Nephron progenitor cell (in vitro differentiated cells): ENCODE measurements around the gene BSN.

Source experiments
- DNase-seq: peaks from one replicate; pipeline ENCODE4 v3.0.0; 2021
- H3K27ac Mint-ChIP-seq: 2 replicates; pipeline ENCODE4 v1.8.0; 2021; ENCODE audit warnings: mild to moderate bottlenecking, moderate library complexity, mixed read lengths
- H3K27me3 Mint-ChIP-seq: 2 replicates; pipeline ENCODE4 v1.8.0; 2021; ENCODE audit warnings: mild to moderate bottlenecking, low read depth, mixed read lengths; ENCODE audit not compliant: poor library complexity
- H3K36me3 Mint-ChIP-seq: 2 replicates; pipeline ENCODE4 v1.8.0; 2021; ENCODE audit warnings: low read depth, mixed read lengths
- H3K4me1 Mint-ChIP-seq: 2 replicates; pipeline ENCODE4 v1.8.0; 2021; ENCODE audit warnings: mixed read lengths
- H3K4me3 Mint-ChIP-seq: 2 replicates; pipeline ENCODE4 v1.8.0; 2021; ENCODE audit warnings: mild to moderate bottlenecking, moderate library complexity, mixed read lengths
- H3K9me3 Mint-ChIP-seq: 2 replicates; pipeline ENCODE4 v1.8.0; 2021; ENCODE audit warnings: mild to moderate bottlenecking, moderate library complexity, mixed read lengths
- CTCF ChIP-seq: fragments of 200-600 bp; sonication (generic); IDR thresholded peaks from 2 replicates; pipeline ENCODE4 v1.5.0; 2021; ENCODE audit warnings: antibody characterized with exemption

The BSN gene

DNA sequence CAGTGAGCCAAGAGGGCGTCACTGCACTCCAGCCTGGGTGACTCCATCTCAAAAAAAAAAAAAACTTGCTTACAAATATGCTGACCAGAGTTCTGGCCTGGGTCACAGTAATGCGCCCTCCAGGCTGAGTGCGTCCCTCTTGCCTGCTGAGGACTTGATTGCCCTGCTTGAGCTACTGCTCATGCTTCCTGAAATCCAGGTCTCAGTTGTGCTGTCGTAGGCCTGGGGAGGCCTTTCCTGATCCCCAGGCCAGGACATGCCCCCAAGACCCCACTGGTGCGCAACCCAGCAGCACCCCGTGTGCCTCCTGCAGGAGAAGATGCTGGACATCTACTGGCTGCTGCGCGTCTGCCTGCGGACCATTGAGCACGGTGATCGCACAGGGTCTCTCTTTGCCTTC is 157.9 kb downstream of the BSN start:
- DNase-seq, result no peak
- TF ChIP-seq CTCF, result no peak
- H3K36me3 Mint-ChIP-seq, result peaks cover 4% of the 10 kb centered on the region
- peaks cover 21% of the 10 kb centered on the region for H3K4me1 Mint-ChIP-seq
- no peaks in the 10 kb centered on the region for H3K9me3 Mint-ChIP-seq
- H3K27me3 Mint-ChIP-seq, result peaks cover 3% of the 10 kb centered on the region
- no peak overlapping the region for H3K4me3 Mint-ChIP-seq
- peak overlapping the region; percentile 97 for H3K27ac Mint-ChIP-seq

- Mint-ChIP-seq H3K9me3 (no peaks in the 10 kb centered on the region), H3K27me3 (peaks cover 3% of the 10 kb centered on the region), H3K27ac (no peak overlapping the region), H3K36me3 (peaks cover 4% of the 10 kb centered on the region), H3K4me1 (peaks cover 20% of the 10 kb centered on the region), H3K4me3 (no peak overlapping the region)
- DNase-seq, result no peak
- no peak for TF ChIP-seq CTCF
These were observed 158.5 kb downstream of the BSN start for GRCh38 chr3:49712631-49713317.

GRCh38 chr3:49713336-49714105 is 159.2 kb downstream of the BSN start:
- H3K27me3 Mint-ChIP-seq, result peaks cover 3% of the 10 kb centered on the region
- TF ChIP-seq CTCF, result no peak
- peaks cover 20% of the 10 kb centered on the region for H3K4me1 Mint-ChIP-seq

GRCh38 chr3:49714728-49715550 is 160.7 kb downstream of the BSN start:
- no peak for DNase-seq
- H3K27me3 Mint-ChIP-seq, result peaks cover 3% of the 10 kb centered on the region
- no peak for TF ChIP-seq CTCF
- no peaks in the 10 kb centered on the region for H3K36me3 Mint-ChIP-seq
- H3K4me1 Mint-ChIP-seq, result peaks cover 33% of the 10 kb centered on the region
- H3K9me3 Mint-ChIP-seq, result no peaks in the 10 kb centered on the region
- H3K27ac Mint-ChIP-seq, result no peak overlapping the region
- no peak overlapping the region for H3K4me3 Mint-ChIP-seq

More at GRCh38 chr3:49713336-49714105, 159.2 kb downstream of the BSN start:
- H3K36me3 Mint-ChIP-seq, result peaks cover 1% of the 10 kb centered on the region
- H3K27ac Mint-ChIP-seq, result no peak overlapping the region
- no peak for DNase-seq
- no peak overlapping the region for H3K4me3 Mint-ChIP-seq
- no peaks in the 10 kb centered on the region for H3K9me3 Mint-ChIP-seq

DNA sequence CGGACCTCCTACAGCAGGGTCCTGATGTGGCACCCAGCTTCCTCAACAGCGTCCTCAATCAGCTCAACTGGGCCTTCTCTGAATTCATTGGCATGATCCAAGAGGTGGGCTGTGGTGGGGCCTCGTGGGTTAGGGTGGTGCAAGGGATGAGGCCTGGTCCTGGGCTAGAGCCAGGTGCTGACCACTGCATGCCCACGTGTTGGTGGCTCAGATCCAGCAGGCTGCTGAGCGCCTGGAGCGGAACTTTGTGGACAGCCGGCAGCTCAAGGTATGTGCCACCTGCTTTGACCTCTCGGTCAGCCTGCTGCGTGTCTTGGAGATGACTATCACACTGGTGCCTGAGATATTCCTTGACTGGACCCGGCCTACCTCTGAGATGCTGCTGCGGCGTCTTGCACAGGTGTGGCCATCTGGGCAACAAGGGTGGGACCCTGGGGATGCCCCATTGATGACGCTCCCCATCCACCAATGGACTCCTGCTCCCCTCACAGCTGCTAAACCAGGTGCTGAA is 161.4 kb downstream of the BSN start:
- Mint-ChIP-seq H3K4me1 (peaks cover 34% of the 10 kb centered on the region), H3K27ac (no peak overlapping the region), H3K36me3 (no peaks in the 10 kb centered on the region), H3K27me3 (peaks cover 3% of the 10 kb centered on the region), H3K9me3 (no peaks in the 10 kb centered on the region), H3K4me3 (no peak overlapping the region)
- no peak for DNase-seq
- TF ChIP-seq CTCF, result no peak
